ENCODE results near the gene OR1D5.

DNA sequence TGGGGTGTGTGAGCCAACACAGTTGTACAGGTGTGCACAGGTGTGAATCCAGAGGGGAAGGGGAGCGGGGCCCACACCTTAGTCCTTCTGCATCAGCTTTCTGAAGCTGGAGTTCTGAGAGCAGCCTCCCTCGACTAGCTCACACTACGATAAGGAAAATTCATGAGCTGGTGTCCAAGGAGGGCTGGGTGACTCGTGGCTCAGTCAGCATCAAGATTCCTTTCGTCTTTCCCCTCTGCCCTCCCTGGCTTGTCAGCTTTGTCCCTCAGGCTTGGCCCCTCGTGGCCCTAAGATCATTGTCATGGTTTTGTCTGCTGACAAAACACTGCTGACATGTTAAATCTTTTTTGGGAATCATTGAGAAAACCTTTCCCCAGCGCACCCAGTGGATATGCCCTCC lies 47.5 kb downstream of the OR1D5 start:
- TF ChIP-seq, protein P1, sequence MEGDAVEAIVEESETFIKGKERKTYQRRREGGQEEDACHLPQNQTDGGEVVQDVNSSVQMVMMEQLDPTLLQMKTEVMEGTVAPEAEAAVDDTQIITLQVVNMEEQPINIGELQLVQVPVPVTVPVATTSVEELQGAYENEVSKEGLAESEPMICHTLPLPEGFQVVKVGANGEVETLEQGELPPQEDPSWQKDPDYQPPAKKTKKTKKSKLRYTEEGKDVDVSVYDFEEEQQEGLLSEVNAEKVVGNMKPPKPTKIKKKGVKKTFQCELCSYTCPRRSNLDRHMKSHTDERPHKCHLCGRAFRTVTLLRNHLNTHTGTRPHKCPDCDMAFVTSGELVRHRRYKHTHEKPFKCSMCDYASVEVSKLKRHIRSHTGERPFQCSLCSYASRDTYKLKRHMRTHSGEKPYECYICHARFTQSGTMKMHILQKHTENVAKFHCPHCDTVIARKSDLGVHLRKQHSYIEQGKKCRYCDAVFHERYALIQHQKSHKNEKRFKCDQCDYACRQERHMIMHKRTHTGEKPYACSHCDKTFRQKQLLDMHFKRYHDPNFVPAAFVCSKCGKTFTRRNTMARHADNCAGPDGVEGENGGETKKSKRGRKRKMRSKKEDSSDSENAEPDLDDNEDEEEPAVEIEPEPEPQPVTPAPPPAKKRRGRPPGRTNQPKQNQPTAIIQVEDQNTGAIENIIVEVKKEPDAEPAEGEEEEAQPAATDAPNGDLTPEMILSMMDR (IDR thresholded peaks at IDR 0.05): no peak
- no peak for TF ChIP-seq ZFX (IDR thresholded peaks at IDR 0.05; ENCODE audit: borderline replicate concordance)
